SHP77 treated with DMSO at 0.1 percent for 48 hours (cell line): ENCODE measurements around the gene ZSCAN21.
A peak's percentile ranks its signal among the peaks of the same experiment; 100 is the strongest.

Experiments used
- DNase-seq: peaks from one replicate; lab custom pipeline; 2025; lab: John Stamatoyannopoulos, UW

ZSCAN21 gene

DNA sequence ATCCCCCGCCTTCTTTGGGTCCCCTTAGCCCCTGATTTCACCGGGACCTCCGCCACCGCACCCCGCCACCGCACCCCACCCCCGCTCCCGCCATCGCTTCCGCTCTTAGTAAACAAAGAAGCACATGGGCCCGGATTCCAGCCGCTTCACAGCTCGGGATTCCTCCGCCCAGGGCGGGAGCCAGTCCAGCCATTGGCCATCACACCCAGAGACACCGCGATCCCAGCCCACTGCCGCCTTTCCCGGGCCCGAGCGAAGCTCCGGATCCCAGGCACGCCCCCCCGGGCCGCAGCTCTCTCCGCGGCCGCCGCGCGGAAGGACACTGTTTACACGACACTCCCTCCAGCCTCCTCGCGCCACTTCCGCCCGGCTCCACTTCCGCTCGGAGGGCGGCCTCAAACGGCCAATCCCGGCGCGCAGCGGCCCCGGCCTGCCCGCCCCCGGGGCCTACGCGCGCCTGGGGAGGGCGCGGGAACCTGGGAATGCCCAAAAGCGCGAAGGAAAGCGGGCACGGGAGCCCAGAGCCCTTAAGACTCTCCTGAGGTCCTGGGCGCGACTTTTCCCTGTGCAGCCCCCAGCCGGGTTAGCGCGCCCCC lies 50.9 kb downstream of the ZSCAN21 start:
- peak; percentile 71 for DNase-seq

DNA sequence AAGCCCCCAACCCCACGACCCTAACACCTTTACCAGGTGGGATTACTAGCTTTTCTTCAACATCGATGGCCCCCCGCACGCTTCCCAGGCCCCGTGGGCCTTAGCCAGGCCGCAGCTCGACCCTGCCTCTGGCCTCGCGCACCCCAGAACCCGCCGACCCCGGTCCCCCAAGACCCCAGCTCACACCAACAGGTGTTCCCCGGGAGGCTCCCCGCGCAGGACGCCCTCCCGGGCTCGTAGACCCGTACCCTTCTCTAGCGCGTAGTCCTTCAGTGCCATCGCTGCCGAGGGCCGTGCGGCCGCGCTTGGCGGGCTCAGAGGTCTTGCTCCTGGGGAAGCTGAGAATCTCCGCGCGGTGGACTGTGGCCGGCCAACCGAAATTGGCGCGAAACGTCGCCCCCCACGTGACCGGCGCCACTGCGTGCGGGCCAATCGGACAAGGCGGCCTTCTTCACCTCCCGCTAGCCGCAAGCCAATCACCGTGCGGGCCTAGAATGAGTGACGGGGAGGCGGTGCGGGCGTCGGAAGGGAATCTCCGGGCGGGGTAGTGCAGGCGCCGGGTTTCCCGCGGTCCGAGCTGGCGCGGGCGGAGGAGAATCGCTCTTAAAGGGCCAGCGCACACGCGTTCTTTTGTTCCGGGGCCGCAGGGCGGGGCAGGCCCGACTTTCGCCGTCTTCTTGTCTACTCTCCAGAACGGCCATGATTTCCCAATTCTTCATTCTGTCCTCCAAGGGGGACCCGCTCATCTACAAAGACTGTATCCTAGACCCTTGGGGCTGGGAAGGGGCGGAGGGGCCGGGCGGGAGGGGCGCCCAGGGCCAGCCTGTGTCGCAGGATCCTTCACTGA lies 51.7 kb downstream of the ZSCAN21 start, which contains the start of the genes AP4M1 and MCM7:
AP4M1 (plus strand) TSS at position 628 of the 847 bp plus-strand sequence; CDS start at position 700, 72 bp downstream.
MCM7 (minus strand) TSS at position 382 of the 847 bp plus-strand sequence; CDS start at position 279, 103 bp downstream.
- peak; percentile 88 for DNase-seq

- no peak for DNase-seq
Measured at GRCh38 chr7:100102950-100103840, 53.6 kb downstream of the ZSCAN21 start.

DNA sequence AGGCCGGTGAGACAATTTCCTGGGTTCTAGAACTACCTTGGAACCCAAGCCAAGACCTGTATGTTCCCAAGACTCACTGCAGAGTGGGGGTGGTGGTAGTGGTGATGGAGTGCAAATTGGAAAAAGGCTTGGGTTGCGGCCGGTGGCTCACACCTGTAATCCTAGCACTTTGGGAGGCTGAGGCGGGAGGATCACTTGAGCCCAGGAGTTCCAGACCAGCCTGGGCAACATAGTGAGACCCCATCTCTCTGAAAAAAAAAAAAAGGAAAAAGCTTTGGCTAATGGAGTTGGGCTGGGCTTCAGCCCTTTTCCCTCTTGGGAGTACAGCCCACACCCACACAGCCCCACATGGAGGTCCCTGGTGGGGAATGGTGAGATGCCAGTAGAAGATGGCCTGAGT lies 56.0 kb downstream of the ZSCAN21 start:
- no peak for DNase-seq

- DNase-seq, result no peak
Measured at GRCh38 chr7:100106633-100107032, 57.1 kb downstream of the ZSCAN21 start.

DNA sequence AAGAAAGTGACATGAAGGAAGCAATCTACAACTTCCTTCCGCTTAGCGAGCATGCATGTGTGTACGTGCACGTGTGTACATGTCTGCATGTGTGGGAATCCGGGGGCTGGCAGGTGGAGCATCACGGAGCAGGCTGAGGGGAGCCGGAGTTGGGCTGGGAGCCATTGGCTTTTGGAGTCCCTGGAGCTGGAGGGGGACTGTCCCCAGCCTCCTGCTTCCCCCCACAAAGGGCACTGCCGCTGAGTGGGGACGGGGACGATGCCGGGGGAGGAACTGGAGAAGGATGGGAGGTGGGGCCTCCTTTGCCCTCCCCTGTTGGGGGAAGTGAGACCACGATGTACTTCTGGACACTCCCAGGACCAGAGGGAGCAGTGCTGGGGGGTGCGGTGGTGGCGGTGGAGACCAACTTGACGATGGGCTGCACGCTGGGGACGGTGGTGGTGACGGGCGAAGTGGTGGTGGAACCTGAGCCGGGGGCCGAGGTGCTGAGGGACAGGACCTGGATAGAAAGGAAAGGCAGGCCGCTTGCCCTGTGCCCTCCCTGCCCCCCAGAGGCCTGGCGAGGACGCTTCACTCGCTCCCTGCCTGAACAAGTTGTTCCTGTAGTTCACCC lies 57.7 kb downstream of the ZSCAN21 start:
- DNase-seq, result no peak

DNA sequence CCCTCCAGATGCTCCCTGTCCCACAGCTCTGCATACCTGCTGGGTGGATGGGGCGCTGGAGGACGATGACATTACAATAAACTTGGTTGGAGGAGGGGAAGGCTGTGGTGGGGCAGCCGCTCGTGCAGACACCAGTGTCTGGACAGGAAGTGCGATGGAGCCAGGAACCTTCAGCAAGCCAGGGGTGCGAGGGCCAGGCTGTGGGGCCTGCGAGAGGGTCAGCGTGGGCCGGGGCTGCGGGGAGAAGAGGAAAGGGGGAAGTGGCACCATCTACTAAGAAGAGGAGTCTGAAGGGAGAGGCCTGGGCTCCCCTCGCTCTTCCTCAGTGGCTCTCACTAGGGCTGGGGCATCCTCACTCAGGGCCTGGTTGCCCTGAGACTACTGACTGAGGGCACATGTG lies 58.3 kb downstream of the ZSCAN21 start:
- DNase-seq, result no peak

DNA sequence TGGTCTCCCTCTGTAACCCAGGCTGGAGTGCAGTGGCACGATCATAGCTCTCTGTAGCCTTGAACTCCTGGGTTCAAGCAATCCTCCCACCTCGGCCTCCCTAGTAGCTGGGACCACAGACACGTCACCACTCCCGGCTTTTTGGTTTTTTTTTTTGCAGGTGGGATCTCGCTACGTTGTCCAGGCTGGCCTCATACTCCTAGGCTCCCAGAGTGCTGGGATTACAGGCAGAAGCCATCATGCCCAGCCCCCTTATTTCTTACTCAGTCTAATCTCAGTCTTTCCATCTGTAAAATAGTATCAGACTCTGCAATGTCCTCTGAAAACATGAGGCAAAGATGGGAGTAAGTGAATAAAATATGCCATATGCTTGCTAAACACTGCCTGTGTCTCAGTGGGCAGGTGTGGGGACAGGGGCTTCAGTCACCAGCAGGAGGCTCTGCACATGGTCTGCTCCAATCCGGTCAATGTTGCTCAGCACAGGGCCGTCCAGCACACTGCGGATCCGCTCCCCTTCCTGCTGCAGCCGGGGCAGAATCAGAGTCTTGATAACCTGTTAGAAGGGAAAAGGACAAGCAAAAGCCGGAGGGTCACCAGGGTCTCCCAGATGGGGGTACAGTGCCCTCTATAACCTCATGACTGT lies 60.1 kb downstream of the ZSCAN21 start:
- no peak for DNase-seq

GRCh38 chr7:100111156-100111555 lies 61.6 kb downstream of the ZSCAN21 start:
- no peak for DNase-seq

DNA sequence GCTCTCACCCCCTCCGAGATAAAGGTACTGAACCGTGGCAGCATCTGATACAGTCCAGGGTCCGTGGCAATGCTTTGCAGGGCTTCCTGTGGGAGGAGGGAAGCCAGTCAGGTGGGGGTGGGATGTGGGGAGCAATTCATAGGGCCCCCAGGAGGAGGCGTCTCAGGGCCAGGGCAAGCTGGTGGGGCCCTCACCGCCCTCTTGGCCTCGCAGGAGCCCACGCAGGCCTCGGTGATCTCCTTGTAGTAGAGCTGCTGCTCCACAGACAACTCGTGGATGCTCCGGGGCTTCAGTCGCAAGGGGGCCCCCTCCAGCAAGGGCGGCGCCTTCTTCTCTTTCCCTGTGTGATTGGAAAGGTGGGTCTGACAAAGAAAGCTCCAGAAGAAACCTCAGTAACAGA lies 62.3 kb downstream of the ZSCAN21 start:
- no peak for DNase-seq
